WERI-Rb-1 (cell line): ENCODE data around the gene CDH2.

ENCODE experiments used
- DNase-seq: peaks from one replicate; pipeline ENCODE4 v3.0.0-alpha.2; 2020
- H3K27ac ChIP-seq: fragments of 250-450 bp; sonication (Bioruptor Pico); 2 replicates; pipeline ENCODE4 v1.5.1; 2020; ENCODE audit warnings: mild to moderate bottlenecking, moderate library complexity
- H3K27me3 ChIP-seq: fragments of 250-450 bp; sonication (Bioruptor Pico); 2 replicates; pipeline ENCODE4 v1.5.1; 2021; ENCODE audit warnings: mild to moderate bottlenecking, low read depth, moderate library complexity; ENCODE audit not compliant: insufficient read depth, severe bottlenecking
- H3K36me3 ChIP-seq: fragments of 250-450 bp; sonication (Bioruptor Pico); 2 replicates; pipeline ENCODE4 v1.5.1; 2020; ENCODE audit warnings: mild to moderate bottlenecking, moderate library complexity
- H3K4me3 ChIP-seq: 2 replicates; pipeline ENCODE4 v1.5.1; 2011; ENCODE audit warnings: low read depth, mild to moderate bottlenecking, control low read depth, low read length
- H3K9me3 ChIP-seq: fragments of 250-450 bp; sonication (Bioruptor Pico); 2 replicates; pipeline ENCODE4 v1.5.1; 2021; ENCODE audit warnings: mild to moderate bottlenecking, moderate library complexity; ENCODE audit not compliant: severe bottlenecking
- CTCF ChIP-seq: IDR thresholded peaks from 2 replicates; pipeline ENCODE4 v1.5.1; 2011; ENCODE audit warnings: low read depth, mild to moderate bottlenecking, control low read depth, inconsistent platforms, low read length

The CDH2 gene

GRCh38 chr18:28132084-28132483 lies 44.8 kb downstream of the CDH2 start:
- no peaks in the 10 kb centered on the region for H3K9me3 ChIP-seq
- no peak for DNase-seq
- no peak for TF ChIP-seq CTCF

GRCh38 chr18:28128659-28128980 lies 48.3 kb downstream of the CDH2 start:
- Histone ChIP-seq H3K36me3 (peaks cover 4% of the 10 kb centered on the region), H3K9me3 (no peaks in the 10 kb centered on the region), H3K27ac (no peak overlapping the region), H3K27me3 (no peaks in the 10 kb centered on the region), H3K4me3 (no peak overlapping the region)
- no peak for TF ChIP-seq CTCF
- no peak for DNase-seq

More at GRCh38 chr18:28132084-28132483, 44.8 kb downstream of the CDH2 start:
- H3K36me3 ChIP-seq: peaks cover 9% of the 10 kb centered on the region
- no peaks in the 10 kb centered on the region for H3K27me3 ChIP-seq
- no peak overlapping the region for H3K4me3 ChIP-seq
- no peak overlapping the region for H3K27ac ChIP-seq

- Histone ChIP-seq H3K4me3 (no peak overlapping the region), H3K27ac (no peak overlapping the region), H3K27me3 (no peaks in the 10 kb centered on the region), H3K9me3 (no peaks in the 10 kb centered on the region), H3K36me3 (peaks cover 4% of the 10 kb centered on the region)
- no peak for TF ChIP-seq CTCF
- DNase-seq: no peak
These were observed 48.9 kb downstream of the CDH2 start for GRCh38 chr18:28127763-28128658.

- Histone ChIP-seq H3K36me3 (peaks cover 4% of the 10 kb centered on the region), H3K9me3 (no peaks in the 10 kb centered on the region), H3K4me3 (no peak overlapping the region), H3K27me3 (no peaks in the 10 kb centered on the region), H3K27ac (no peak overlapping the region)
- DNase-seq: no peak
- no peak for TF ChIP-seq CTCF
These were observed 49.7 kb downstream of the CDH2 start for GRCh38 chr18:28127228-28127627.

- no peaks in the 10 kb centered on the region for H3K27me3 ChIP-seq
- TF ChIP-seq CTCF: no peak
- H3K4me3 ChIP-seq: no peak overlapping the region
- H3K27ac ChIP-seq: no peak overlapping the region
- H3K9me3 ChIP-seq: no peaks in the 10 kb centered on the region
- H3K36me3 ChIP-seq: peaks cover 4% of the 10 kb centered on the region
- DNase-seq: no peak
These were observed 50.2 kb downstream of the CDH2 start for GRCh38 chr18:28126768-28127167.

- DNase-seq: no peak
- TF ChIP-seq CTCF: no peak
- Histone ChIP-seq H3K27ac (no peak overlapping the region), H3K27me3 (no peaks in the 10 kb centered on the region), H3K4me3 (no peak overlapping the region), H3K36me3 (peaks cover 4% of the 10 kb centered on the region), H3K9me3 (no peaks in the 10 kb centered on the region)
These were observed 51.9 kb downstream of the CDH2 start for GRCh38 chr18:28125051-28125450.
